Trophoblast cell (in vitro differentiated cells and primary cell): ENCODE results near the gene SMARCC2.

Source experiments
- DNase-seq, 2 donors: peaks; one replicate each; pipeline ENCODE4 v3.0.0-alpha.2; 2016
- H2AFZ ChIP-seq: 2 replicates; pipeline ENCODE4 v1.6.1; 2013; ENCODE audit warnings: low read length, moderate library complexity, mild to moderate bottlenecking; ENCODE audit not compliant: insufficient read depth, poor library complexity
- H2AK5ac ChIP-seq: 2 replicates; pipeline ENCODE4 v1.6.1; 2013; ENCODE audit warnings: mild to moderate bottlenecking, low read length
- H2BK120ac ChIP-seq: 2 replicates; pipeline ENCODE4 v1.6.1; 2013; ENCODE audit warnings: low read length, mild to moderate bottlenecking, moderate library complexity; ENCODE audit not compliant: insufficient read depth, poor library complexity
- H2BK12ac ChIP-seq: 2 replicates; pipeline ENCODE4 v1.6.1; 2013; ENCODE audit warnings: mild to moderate bottlenecking, low read length, moderate library complexity
- H2BK5ac ChIP-seq: 2 replicates; pipeline ENCODE4 v1.6.1; 2013; ENCODE audit warnings: low read length, low read depth, moderate library complexity, mild to moderate bottlenecking; ENCODE audit not compliant: poor library complexity
- H3K14ac ChIP-seq: 2 replicates; pipeline ENCODE4 v1.6.1; 2013; ENCODE audit warnings: mild to moderate bottlenecking, low read length
- H3K18ac ChIP-seq: 2 replicates; pipeline ENCODE4 v1.6.1; 2013; ENCODE audit warnings: mild to moderate bottlenecking, low read length
- H3K23ac ChIP-seq: 2 replicates; pipeline ENCODE4 v1.6.1; 2013; ENCODE audit warnings: low read length
- H3K27ac ChIP-seq: 2 replicates; pipeline ENCODE4 v1.5.1; 2013; ENCODE audit warnings: low read depth, mild to moderate bottlenecking, inconsistent platforms, low read length, moderate library complexity
- H3K27me3 ChIP-seq: 2 replicates; pipeline ENCODE4 v1.6.1; 2013; ENCODE audit warnings: inconsistent platforms, mild to moderate bottlenecking, low read length, moderate library complexity; ENCODE audit not compliant: insufficient read depth
- H3K36me3 ChIP-seq, 2 experiments: 1 replicate in 1 of 2; 2 replicates in 1 of 2; pipeline ENCODE4 v1.6.1; 2013; ENCODE audit warnings: low read length in 2 of 2, mild to moderate bottlenecking in 2 of 2, moderate library complexity in 1 of 2; ENCODE audit not compliant: insufficient read depth in 2 of 2, control insufficient read depth in 1 of 2
- H3K4ac ChIP-seq: 2 replicates; pipeline ENCODE4 v1.6.1; 2013; ENCODE audit warnings: low read depth, mild to moderate bottlenecking, low read length, moderate library complexity
- H3K4me1 ChIP-seq, 2 experiments: 1 replicate in 1 of 2; 2 replicates in 1 of 2; pipeline ENCODE4 v1.6.1; 2013; ENCODE audit warnings: low read length in 2 of 2, mild to moderate bottlenecking in 2 of 2, moderate library complexity in 1 of 2; ENCODE audit not compliant: insufficient read depth in 2 of 2, control insufficient read depth in 1 of 2
- H3K4me2 ChIP-seq: 2 replicates; pipeline ENCODE4 v1.6.1; 2013; ENCODE audit warnings: inconsistent platforms, mild to moderate bottlenecking, low read length, moderate library complexity
- H3K4me3 ChIP-seq: 2 replicates; pipeline ENCODE4 v1.5.1; 2013; ENCODE audit warnings: mild to moderate bottlenecking, low read depth, low read length, inconsistent platforms
- H3K79me1 ChIP-seq: one replicate; pipeline ENCODE4 v1.6.1; 2013; ENCODE audit warnings: low read length
- H3K79me2 ChIP-seq: 2 replicates; pipeline ENCODE4 v1.6.1; 2013; ENCODE audit warnings: low read length, mild to moderate bottlenecking; ENCODE audit not compliant: control insufficient read depth, insufficient read depth, poor library complexity
- H3K9ac ChIP-seq: 2 replicates; pipeline ENCODE4 v1.6.1; 2013; ENCODE audit warnings: mild to moderate bottlenecking, low read length
- H3K9me3 ChIP-seq: 2 replicates; pipeline ENCODE4 v1.6.1; 2013; ENCODE audit warnings: low read depth, mild to moderate bottlenecking, control low read depth, inconsistent platforms, low read length; ENCODE audit not compliant: insufficient read depth
- H4K12ac ChIP-seq: 2 replicates; pipeline ENCODE4 v1.6.1; 2013; ENCODE audit warnings: low read depth, mild to moderate bottlenecking, low read length, moderate library complexity
- H4K8ac ChIP-seq: 2 replicates; pipeline ENCODE4 v1.6.1; 2013; ENCODE audit warnings: low read depth, mild to moderate bottlenecking, low read length, moderate library complexity
- H4K91ac ChIP-seq: one replicate; pipeline ENCODE4 v1.6.1; 2013; ENCODE audit warnings: low read depth, mild to moderate bottlenecking, low read length, moderate library complexity
- WGBS: extraction: QIAGEN DNeasy Blood & Tissue Kit; methylation state at CpG from one replicate; pipeline ENCODE4 v1.1.7; 2013; ENCODE audit warnings: missing lambda C conversion rate; ENCODE audit not compliant: insufficient read length, insufficient coverage; ENCODE audit errors: extremely low coverage; 5-methylcytosine and 5-hydroxymethylcytosine counted together

SMARCC2 gene

DNA sequence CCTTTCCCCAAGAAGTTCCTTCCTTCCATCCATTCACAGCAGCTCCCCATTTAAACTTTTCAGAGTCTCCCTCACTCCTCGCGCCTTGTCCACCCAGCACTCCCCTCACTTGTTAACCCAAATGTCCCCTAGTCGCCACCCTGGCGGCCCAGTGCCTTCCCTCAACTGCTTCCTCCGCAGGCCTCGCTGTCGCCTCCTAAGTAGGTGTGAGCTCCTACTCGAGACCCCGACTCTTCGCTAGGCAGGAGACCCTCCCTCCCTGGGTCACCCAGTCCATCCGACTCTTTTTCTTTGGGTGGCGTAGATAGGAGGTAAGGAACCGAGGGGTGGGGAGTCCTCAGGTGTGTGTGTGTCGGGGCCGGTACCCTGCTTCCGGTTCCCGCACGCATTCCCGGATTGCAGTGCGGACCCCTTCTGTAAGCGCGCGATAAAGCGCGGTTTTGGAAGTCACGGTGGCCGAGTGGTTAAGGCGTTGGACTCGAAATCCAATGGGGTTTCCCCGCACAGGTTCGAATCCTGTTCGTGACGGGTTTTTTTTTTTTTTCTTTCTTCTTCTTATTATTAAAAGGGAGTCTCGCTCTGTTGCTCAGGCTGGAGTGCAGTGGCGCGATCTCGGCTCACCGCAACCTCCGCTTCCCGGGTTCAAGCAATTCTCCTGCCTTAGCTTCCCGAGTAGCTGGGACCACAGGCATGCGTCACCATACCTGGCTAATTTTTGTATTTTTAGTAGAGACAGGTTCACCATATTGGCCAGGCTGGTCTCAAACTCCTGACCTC is 823 bp upstream of the SMARCC2 start:
- no peaks in the 10 kb centered on the region for H3K27me3 ChIP-seq
- peak overlapping the region; percentile 89 for H2AFZ ChIP-seq
- peak overlapping the region; percentile 76 for H2BK120ac ChIP-seq
- H3K27ac ChIP-seq, result peak overlapping the region; percentile 68
- peak overlapping the region; percentile 96 for H4K8ac ChIP-seq
- H3K4me2 ChIP-seq, result peak overlapping the region; percentile 63
- peak; percentile 71 to 90 for DNase-seq
- H3K23ac ChIP-seq, result no peak overlapping the region
- H3K14ac ChIP-seq, result peak overlapping the region; percentile 96
- H3K9me3 ChIP-seq, result no peaks in the 10 kb centered on the region
- H2BK12ac ChIP-seq, result peak overlapping the region; percentile 69
- peak overlapping the region; percentile 87 for H4K91ac ChIP-seq
- H4K12ac ChIP-seq, result peak overlapping the region; percentile 98
- peaks cover 0 to 8% of the 10 kb centered on the region in 2 experiments for H3K4me1 ChIP-seq
- H2AK5ac ChIP-seq, result peak overlapping the region; percentile 39
- H3K36me3 ChIP-seq, result peaks cover 6 to 7% of the 10 kb centered on the region in 2 experiments
- peaks cover 8% of the 10 kb centered on the region for H3K79me2 ChIP-seq
- peak overlapping the region; percentile 79 for H3K4me3 ChIP-seq
- no CpG with 5 or more reads among the region's 42 CpGs for WGBS
- H3K4ac ChIP-seq, result peak overlapping the region; percentile 77
- H2BK5ac ChIP-seq, result peak overlapping the region; percentile 74
- peak overlapping the region; percentile 24 for H3K9ac ChIP-seq
- peaks cover 10% of the 10 kb centered on the region for H3K79me1 ChIP-seq
- H3K18ac ChIP-seq, result peak overlapping the region; percentile 90

DNA sequence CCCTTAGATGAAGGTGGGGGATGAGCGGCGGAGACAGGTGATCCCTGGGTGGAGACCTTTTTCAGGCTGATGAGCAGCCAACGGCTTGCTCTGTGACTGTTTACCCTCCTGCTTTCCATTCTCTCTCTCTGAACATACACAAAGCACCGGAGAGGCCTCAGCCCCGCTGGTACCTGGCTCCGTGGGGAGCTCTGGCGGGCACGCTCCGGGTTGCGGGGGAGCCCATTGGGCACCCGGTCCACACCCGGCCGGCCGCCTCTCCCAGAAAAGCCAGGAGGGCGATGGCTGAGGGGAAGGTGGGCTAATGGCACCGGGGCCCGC is 545 bp downstream of the SMARCC2 start:
- no peak overlapping the region for H2BK12ac ChIP-seq

DNA sequence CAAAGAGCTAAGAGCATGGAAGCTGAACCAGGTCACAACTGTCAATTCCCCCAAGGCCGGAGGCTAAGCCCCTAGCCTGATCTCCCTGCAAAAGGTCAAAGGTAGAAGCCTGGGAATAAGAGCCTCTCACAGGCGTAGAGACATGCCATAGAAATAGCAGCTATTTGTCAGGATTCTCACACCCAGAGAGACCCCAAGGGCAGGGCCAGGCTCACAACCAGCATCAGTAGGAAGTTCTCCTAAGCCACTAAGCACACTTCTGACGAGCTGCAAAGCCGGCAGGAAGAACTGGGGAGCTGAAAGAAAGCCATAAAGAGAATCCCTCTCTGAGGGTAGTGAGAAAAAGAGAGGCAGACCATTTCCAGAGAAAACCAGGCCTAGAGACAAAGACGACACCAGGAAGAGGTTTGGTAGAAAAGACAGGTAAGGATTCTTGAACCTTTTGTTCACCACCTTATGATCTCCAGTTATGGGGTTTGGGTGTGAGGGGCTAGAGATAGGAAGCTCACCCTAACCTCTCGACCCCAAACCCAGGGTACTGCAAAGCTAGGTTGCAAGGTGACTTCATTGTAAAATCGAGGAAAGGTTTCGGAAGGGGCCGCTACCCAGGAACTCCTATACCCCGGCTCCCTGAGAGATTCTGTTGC is 1.0 kb downstream of the SMARCC2 start:
- H2AK5ac ChIP-seq, result no peak overlapping the region
- no peak overlapping the region for H2BK120ac ChIP-seq
- no peak overlapping the region for H2AFZ ChIP-seq
- no peaks in the 10 kb centered on the region for H3K9me3 ChIP-seq
- peak overlapping the region; percentile 84 for H3K14ac ChIP-seq
- peaks cover 8% of the 10 kb centered on the region for H3K79me2 ChIP-seq
- peak overlapping the region; percentile 79 for H3K4me2 ChIP-seq
- H4K91ac ChIP-seq, result no peak overlapping the region
- H4K12ac ChIP-seq, result peak overlapping the region; percentile 86
- H3K4me1 ChIP-seq, result peaks cover 0 to 8% of the 10 kb centered on the region in 2 experiments
- H3K18ac ChIP-seq, result no peak overlapping the region
- no peaks in the 10 kb centered on the region for H3K27me3 ChIP-seq
- no peak overlapping the region for H3K27ac ChIP-seq
- no peak overlapping the region for H2BK12ac ChIP-seq
- H3K23ac ChIP-seq, result no peak overlapping the region
- H4K8ac ChIP-seq, result no peak overlapping the region
- DNase-seq, result peak in 1 of 2 donors; percentile 16
- peak overlapping the region; percentile 9 for H3K4ac ChIP-seq
- peaks cover 10% of the 10 kb centered on the region for H3K79me1 ChIP-seq
- no CpG with 5 or more reads among the region's 10 CpGs for WGBS
- peak overlapping the region; percentile 49 for H3K9ac ChIP-seq
- H2BK5ac ChIP-seq, result no peak overlapping the region
- peaks cover 11 to 20% of the 10 kb centered on the region in 2 experiments for H3K36me3 ChIP-seq
- peak overlapping the region; percentile 87 for H3K4me3 ChIP-seq

More for the DNA sequence above, 545 bp downstream of the SMARCC2 start:
- Histone ChIP-seq H3K4me2 (peak overlapping the region; percentile 79), H3K23ac (no peak overlapping the region), H3K9me3 (no peaks in the 10 kb centered on the region), H2AK5ac (peak overlapping the region; percentile 81), H3K36me3 (peaks cover 10 to 17% of the 10 kb centered on the region in 2 experiments), H3K9ac (peak overlapping the region; percentile 49), H3K27ac (no peak overlapping the region), H4K91ac (peak overlapping the region; percentile 83), H3K4me3 (peak overlapping the region; percentile 87), H2BK120ac (peak overlapping the region; percentile 77), H3K79me1 (peaks cover 10% of the 10 kb centered on the region), H4K12ac (peak overlapping the region; percentile 86), H3K79me2 (peaks cover 8% of the 10 kb centered on the region), H2BK5ac (peak overlapping the region; percentile 61), H3K14ac (peak overlapping the region; percentile 84), H3K18ac (peak overlapping the region; percentile 90), H3K4ac (peak overlapping the region; percentile 9), H3K4me1 (peaks cover 0 to 8% of the 10 kb centered on the region in 2 experiments), H2AFZ (peak overlapping the region; percentile 71), H4K8ac (peak overlapping the region; percentile 78), H3K27me3 (no peaks in the 10 kb centered on the region)
- no peak for DNase-seq
- no CpG with 5 or more reads among the region's 17 CpGs for WGBS

DNA sequence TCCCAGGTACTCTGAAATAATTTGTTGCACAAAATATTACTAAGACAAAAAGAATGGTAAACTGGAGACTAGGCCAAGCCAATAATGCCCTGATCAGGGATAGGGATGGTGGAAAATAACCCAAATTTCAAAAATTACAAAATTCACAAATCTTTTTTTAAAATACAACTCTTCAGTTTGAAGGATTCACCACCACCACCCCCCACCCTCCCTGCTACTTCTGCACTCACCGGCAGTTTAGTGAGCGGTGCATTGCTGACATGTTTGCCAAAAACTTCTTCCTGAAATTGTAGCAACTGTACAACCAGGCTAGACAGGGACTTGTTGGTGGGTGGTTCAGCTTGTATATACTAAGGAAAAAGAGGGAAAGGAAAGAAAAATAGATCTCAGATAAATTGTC is 2.3 kb downstream of the SMARCC2 start:
- H4K8ac ChIP-seq, result no peak overlapping the region
- no peak overlapping the region for H3K23ac ChIP-seq
- peaks cover 8% of the 10 kb centered on the region for H3K79me2 ChIP-seq
- H3K4me1 ChIP-seq, result peaks cover 0 to 8% of the 10 kb centered on the region in 2 experiments
- H2BK5ac ChIP-seq, result no peak overlapping the region
- no CpG with 5 or more reads among the region's 2 CpGs for WGBS
- no peak overlapping the region for H4K91ac ChIP-seq
- no peak overlapping the region for H2AK5ac ChIP-seq
- H3K36me3 ChIP-seq, result peaks cover 14 to 20% of the 10 kb centered on the region in 2 experiments
- H2BK12ac ChIP-seq, result no peak overlapping the region
- H3K27me3 ChIP-seq, result no peaks in the 10 kb centered on the region
- H3K9ac ChIP-seq, result no peak overlapping the region
- no peak overlapping the region for H3K27ac ChIP-seq
- no peak overlapping the region for H3K4me3 ChIP-seq
- H2BK120ac ChIP-seq, result no peak overlapping the region
- no peak for DNase-seq
- peaks cover 10% of the 10 kb centered on the region for H3K79me1 ChIP-seq
- no peaks in the 10 kb centered on the region for H3K9me3 ChIP-seq
- no peak overlapping the region for H2AFZ ChIP-seq
- no peak overlapping the region for H3K18ac ChIP-seq
- H3K14ac ChIP-seq, result no peak overlapping the region
- no peak overlapping the region for H3K4me2 ChIP-seq
- no peak overlapping the region for H4K12ac ChIP-seq
- H3K4ac ChIP-seq, result no peak overlapping the region
